ENCODE measurements around the gene OXCT1.
"Not testable (repeated sequence)": the region's sequence is repeated elsewhere in the genome, so short reads cannot be mapped to it uniquely, and the experiment has no call there.

The OXCT1 gene

GRCh38 chr5:41874512-41875060 is 4.4 kb upstream of the OXCT1 start:
- no peak for DNase-seq (ENCODE audit: low spot score)

- peak; percentile 42 for DNase-seq (ENCODE audit: low spot score)
Measured at GRCh38 chr5:41871852-41872251, 1.6 kb upstream of the OXCT1 start.

- DNase-seq (ENCODE audit: low spot score): no peak
Measured at GRCh38 chr5:41870627-41871048, 413 bp upstream of the OXCT1 start.

GRCh38 chr5:41869151-41869723 is 988 bp downstream of the OXCT1 start:
- DNase-seq (ENCODE audit: low spot score): peak; percentile 41

GRCh38 chr5:41863871-41864486 is 6.2 kb downstream of the OXCT1 start:
- peak; percentile 31 for DNase-seq (ENCODE audit: low spot score)

- DNase-seq (ENCODE audit: low spot score): no peak
Measured at GRCh38 chr5:41858890-41859289, 11.3 kb downstream of the OXCT1 start.

- DNase-seq (ENCODE audit: low spot score): no peak
Measured at GRCh38 chr5:41857989-41858388, 12.2 kb downstream of the OXCT1 start.

- DNase-seq (ENCODE audit: low spot score): peak; percentile 78
Measured at GRCh38 chr5:41856644-41857491, 13.4 kb downstream of the OXCT1 start.

- no peak for DNase-seq (ENCODE audit: low spot score)
Measured at GRCh38 chr5:41852293-41852692, 17.9 kb downstream of the OXCT1 start.

GRCh38 chr5:41851116-41851515 is 19.1 kb downstream of the OXCT1 start:
- DNase-seq (ENCODE audit: low spot score): no peak

GRCh38 chr5:41848983-41849382 is 21.2 kb downstream of the OXCT1 start:
- no peak for DNase-seq (ENCODE audit: low spot score)

GRCh38 chr5:41845751-41846150 is 24.5 kb downstream of the OXCT1 start:
- DNase-seq (ENCODE audit: low spot score): not testable (repeated sequence)

- DNase-seq (ENCODE audit: low spot score): no peak
Measured at GRCh38 chr5:41844502-41844901, 25.7 kb downstream of the OXCT1 start.

GRCh38 chr5:41843456-41844370 is 26.5 kb downstream of the OXCT1 start:
- peak; percentile 53 for DNase-seq (ENCODE audit: low spot score)

GRCh38 chr5:41842777-41843176 is 27.4 kb downstream of the OXCT1 start:
- DNase-seq (ENCODE audit: low spot score): no peak

- no peak for DNase-seq (ENCODE audit: low spot score)
Measured at GRCh38 chr5:41841325-41841724, 28.9 kb downstream of the OXCT1 start.

GRCh38 chr5:41840251-41840650 is 30.0 kb downstream of the OXCT1 start:
- DNase-seq (ENCODE audit: low spot score): no peak

GRCh38 chr5:41837793-41838192 is 32.4 kb downstream of the OXCT1 start:
- no peak for DNase-seq (ENCODE audit: low spot score)

GRCh38 chr5:41835645-41836044 is 34.6 kb downstream of the OXCT1 start:
- DNase-seq (ENCODE audit: low spot score): peak; percentile 74

GRCh38 chr5:41834506-41834905 is 35.7 kb downstream of the OXCT1 start:
- DNase-seq (ENCODE audit: low spot score): no peak

- no peak for DNase-seq (ENCODE audit: low spot score)
Measured at GRCh38 chr5:41832430-41832829, 37.8 kb downstream of the OXCT1 start.

GRCh38 chr5:41831155-41831554 is 39.1 kb downstream of the OXCT1 start:
- no peak for DNase-seq (ENCODE audit: low spot score)
